SK-N-SH (cell line): Measurements from ENCODE around the gene VWA5B2. TPM values are rescaled to one million over a fixed set of nuclear protein-coding genes. Genes with fewer than 3 reads are reported as not detected.
"Not testable (repeated sequence)": the region's sequence is repeated elsewhere in the genome, so short reads cannot be mapped to it uniquely, and the experiment has no call there.

ENCODE experiments used
- CTCF ChIA-PET: fragments of 300-600, 350-600 bp; formaldehyde crosslinking; extraction: SDS; loops from one replicate; lab custom pipeline; 2021; lab: Yijun Ruan, JAX
- POLR2A ChIA-PET: fragments of 350-600 bp; sonication (Branson Sonifier 250); formaldehyde crosslinking; extraction: SDS; loops from one replicate; lab custom pipeline; 2020; ENCODE audit warnings: antibody characterized with exemption, inconsistent platforms; lab: Yijun Ruan, JAX
- DNase-seq: peaks from one replicate; pipeline ENCODE4 v3.0.0; 2012
- H2AFZ ChIP-seq: fragments of 200-600 bp; sonication (generic); 2 replicates; pipeline ENCODE4 v1.8.1; 2016; ENCODE audit warnings: antibody characterized with exemption, mild to moderate bottlenecking, low read depth
- H3F3A ChIP-seq: fragments of 200-600 bp; sonication (generic); replicated peaks from 2 replicates; pipeline ENCODE3; 2016; ENCODE audit warnings: antibody characterized with exemption, mild to moderate bottlenecking; ENCODE audit not compliant: insufficient read depth
- H3K27ac ChIP-seq, 2 experiments: fragments of 200-500 bp in 1 of 2; fragments of 200-600 bp in 1 of 2; sonication (Bioruptor generic) in 1 of 2; sonication (generic), shearing (Covaris generic) in 1 of 2; 2 replicates each; pipeline versions ENCODE4 v1.5.1 to v1.6.1; 2014 to 2016; ENCODE audit warnings: low read depth in 2 of 2, inconsistent platforms in 1 of 2, low read length in 1 of 2, mild to moderate bottlenecking in 1 of 2, mixed read lengths in 1 of 2
- H3K27me3 ChIP-seq: fragments of 200-600 bp; sonication (generic), shearing (Covaris generic); 2 replicates; pipeline ENCODE4 v1.6.1; 2016; ENCODE audit warnings: mixed run types; ENCODE audit not compliant: insufficient read depth
- H3K36me3 ChIP-seq, 2 experiments: fragments of 200-500 bp in 1 of 2; fragments of 200-600 bp in 1 of 2; sonication (Bioruptor generic) in 1 of 2; sonication (generic) in 1 of 2; replicated peaks in 1 of 2; 2 replicates each; pipeline versions ENCODE3 to v1.5.1; 2014 to 2016; ENCODE audit warnings: low read length in 1 of 2, mild to moderate bottlenecking in 1 of 2; ENCODE audit not compliant: insufficient read depth in 2 of 2, control insufficient read depth in 1 of 2
- H3K4me1 ChIP-seq, 2 experiments: fragments of 200-500 bp in 1 of 2; fragments of 200-600 bp in 1 of 2; sonication (Bioruptor generic) in 1 of 2; sonication (generic), shearing (Covaris generic) in 1 of 2; 2 replicates each; pipeline versions ENCODE4 v1.5.1 to v1.6.1; 2014 to 2016; ENCODE audit warnings: low read depth in 1 of 2, low read length in 1 of 2, mixed run types in 1 of 2; ENCODE audit not compliant: insufficient read depth in 2 of 2, control insufficient read depth in 1 of 2
- H3K4me2 ChIP-seq: fragments of 200-600 bp; sonication (generic), shearing (Covaris generic); 2 replicates; pipeline ENCODE4 v1.6.1; 2017; ENCODE audit warnings: mixed run types
- H3K4me3 ChIP-seq, 2 experiments: fragments of 200-500 bp in 1 of 2; fragments of 200-600 bp in 1 of 2; sonication (Bioruptor generic) in 1 of 2; sonication (generic), shearing (Covaris generic) in 1 of 2; 2 replicates each; pipeline versions ENCODE4 v1.5.1 to v1.8.1; 2014 to 2016; ENCODE audit warnings: low read depth in 2 of 2, inconsistent platforms in 1 of 2, low read length in 1 of 2, mild to moderate bottlenecking in 1 of 2, mixed read lengths in 1 of 2, moderate library complexity in 1 of 2
- H3K79me2 ChIP-seq: fragments of 200-600 bp; sonication (generic); 2 replicates; pipeline ENCODE4 v1.8.1; 2017; ENCODE audit warnings: mild to moderate bottlenecking; ENCODE audit not compliant: insufficient read depth
- H3K9ac ChIP-seq: fragments of 200-600 bp; sonication (generic); 2 replicates; pipeline ENCODE4 v1.6.1; 2017; ENCODE audit warnings: mixed run types
- H3K9me2 ChIP-seq: fragments of 200-600 bp; sonication (generic); 2 replicates; pipeline ENCODE4 v1.6.1; 2017; ENCODE audit warnings: mixed run types
- H3K9me3 ChIP-seq: fragments of 200-600 bp; sonication (generic); 2 replicates; pipeline ENCODE4 v1.6.1; 2017; ENCODE audit warnings: mixed run types, mild to moderate bottlenecking, moderate library complexity
- H4K20me1 ChIP-seq: fragments of 200-600 bp; sonication (generic); 2 replicates; pipeline ENCODE4 v1.6.1; 2017; ENCODE audit warnings: mild to moderate bottlenecking, mixed run types; ENCODE audit not compliant: insufficient read depth
- ELF1 ChIP-seq: IDR thresholded peaks from 2 replicates; pipeline ENCODE4 v1.4.0; 2012
- EP300 ChIP-seq, 2 experiments: IDR thresholded peaks; 2 replicates each; pipeline versions ENCODE4 v1.4.0 to v1.6.1; 2012; ENCODE audit warnings: borderline replicate concordance in 1 of 2, low read depth in 1 of 2, low read length in 1 of 2
- EZH2phosphoT487 ChIP-seq: fragments of 200-600 bp; sonication (generic); IDR thresholded peaks from 2 replicates; pipeline ENCODE4 v1.6.1; 2017; ENCODE audit warnings: low read depth, mixed run types, mild to moderate bottlenecking, antibody characterized with exemption, moderate library complexity, borderline replicate concordance
- GABPA ChIP-seq: IDR thresholded peaks from 2 replicates; pipeline ENCODE4 v1.4.0; 2012; ENCODE audit warnings: low read depth, mild to moderate bottlenecking
- MAX ChIP-seq: IDR thresholded peaks from 2 replicates; pipeline ENCODE4 v1.4.0; 2012; ENCODE audit warnings: low read depth
- POLR2AphosphoS5 ChIP-seq: IDR thresholded peaks from 2 replicates; pipeline ENCODE4 v1.6.1; 2012; ENCODE audit warnings: low read depth, low read length
- RAD21 ChIP-seq: IDR thresholded peaks from 2 replicates; pipeline ENCODE4 v1.6.1; 2012; ENCODE audit warnings: mild to moderate bottlenecking, low read length
- REST ChIP-seq: IDR thresholded peaks from 2 replicates; pipeline ENCODE4 v1.6.1; 2012; ENCODE audit warnings: mild to moderate bottlenecking, low read depth, low read length, moderate library complexity
- RXRA ChIP-seq: IDR thresholded peaks from 2 replicates; pipeline ENCODE4 v1.4.0; 2012; ENCODE audit warnings: low read depth, mild to moderate bottlenecking, borderline replicate concordance
- SMC3 ChIP-seq: IDR thresholded peaks from 2 replicates; pipeline ENCODE4 v1.6.1; 2012; ENCODE audit warnings: low read depth, low read length, improper control_type of control experiment
- TCF12 ChIP-seq: IDR thresholded peaks from 2 replicates; pipeline ENCODE4 v1.4.0; 2012
- TEAD4 ChIP-seq: IDR thresholded peaks from 2 replicates; pipeline ENCODE4 v1.4.0; 2012; ENCODE audit warnings: mild to moderate bottlenecking, borderline replicate concordance; ENCODE audit not compliant: insufficient read depth
- USF1 ChIP-seq: IDR thresholded peaks from 2 replicates; pipeline ENCODE4 v1.4.0; 2012; ENCODE audit warnings: low read depth, borderline replicate concordance
- USF2 ChIP-seq: fragments of 150-350 bp; IDR thresholded peaks from 2 replicates; pipeline ENCODE4 v1.6.1; 2017; ENCODE audit warnings: antibody characterized with exemption, low read length, low read depth, borderline replicate concordance
- YY1 ChIP-seq: IDR thresholded peaks from 2 replicates; pipeline ENCODE4 v1.4.0; 2012; ENCODE audit warnings: low read depth, mild to moderate bottlenecking
- WGBS: methylation state at CpG from one replicate; pipeline ENCODE4 v1.1.6; 2017; ENCODE audit warnings: low lambda C conversion rate; 5-methylcytosine and 5-hydroxymethylcytosine counted together
- polyA plus RNA-seq, 3 experiments: library from polyadenylated mRNA; depleted of rRNA; stranded (reverse); fragments of >200 nt; gene quantifications; 2 replicates each; pipeline ENCODE4 v1.2.3, GENCODE V29; 2012

VWA5B2 gene
- polyA plus RNA-seq, 1 of the 3 experiments (the other 2 are of a cell fraction): 0.08 TPM

GRCh38 chr3:184262764-184263179 is 33.4 kb downstream of the VWA5B2 start (continued):
- no peak for TF ChIP-seq TCF12

GRCh38 chr3:184267249-184267648 is 37.9 kb downstream of the VWA5B2 start:
- H3K9me3 ChIP-seq, POLR2A ChIA-PET: not testable (repeated sequence)
- WGBS: 57% methylated on average over 1 of the region's 1 CpG

GRCh38 chr3:184272269-184272668 is 42.9 kb downstream of the VWA5B2 start:
- TF ChIP-seq SMC3: no peak
- Histone ChIP-seq H3F3A (no peaks in the 10 kb centered on the region), H3K4me1 (peaks cover 0 to 3% of the 10 kb centered on the region in 2 experiments; a peak in 1 of 4 replicates), H3K4me2 (no peak overlapping the region), H2AFZ (no peak overlapping the region), H3K36me3 (no peaks in the 10 kb centered on the region), H3K9me2 (no peaks in the 10 kb centered on the region), H3K9ac (no peak overlapping the region), H4K20me1 (no peaks in the 10 kb centered on the region), H3K4me3 (no peak overlapping the region), H3K9me3 (no peaks in the 10 kb centered on the region), H3K27me3 (peaks cover 12% of the 10 kb centered on the region), H3K27ac (no peak overlapping the region), H3K79me2 (no peaks in the 10 kb centered on the region)
- WGBS: 55% methylated on average over 1 of the region's 1 CpG
- no peak for DNase-seq
- ChIA-PET POLR2A (no interaction called here), CTCF (interaction anchor here (1.7 kb wide), 1 partner anchor 12 kb away, joined by 5 read pairs; no protein-coding TSS in a partner anchor)

More at GRCh38 chr3:184267249-184267648, 37.9 kb downstream of the VWA5B2 start:
- not testable (repeated sequence) for H2AFZ ChIP-seq, H4K20me1 ChIP-seq, H3K27me3 ChIP-seq, H3K9ac ChIP-seq, H3K36me3 ChIP-seq, H3K4me2 ChIP-seq, H3K4me1 ChIP-seq, DNase-seq, H3K27ac ChIP-seq, H3K4me3 ChIP-seq, H3F3A ChIP-seq, H3K9me2 ChIP-seq, H3K79me2 ChIP-seq
- CTCF ChIA-PET: interaction anchor here (1.6 kb wide), 1 partner anchor 17 kb away, joined by 3 read pairs; no protein-coding TSS in a partner anchor

- Histone ChIP-seq H3K9me3 (no peaks in the 10 kb centered on the region), H3F3A (no peaks in the 10 kb centered on the region), H3K9me2 (no peaks in the 10 kb centered on the region), H2AFZ (no peak overlapping the region), H3K4me3 (no peak overlapping the region), H3K27me3 (peaks cover 14% of the 10 kb centered on the region), H3K79me2 (no peaks in the 10 kb centered on the region), H3K27ac (no peak overlapping the region), H3K4me1 (peaks cover 0 to 3% of the 10 kb centered on the region in 2 experiments; a peak in 1 of 4 replicates), H3K9ac (no peak overlapping the region), H3K36me3 (no peaks in the 10 kb centered on the region), H3K4me2 (no peak overlapping the region), H4K20me1 (no peaks in the 10 kb centered on the region)
- ChIA-PET POLR2A (no interaction called here), CTCF (no interaction called here)
- TF ChIP-seq EP300 (IDR thresholded peaks at IDR 0.05; ENCODE audit: borderline replicate concordance in 1 of 2, low read depth in 1 of 2, low read length in 1 of 2) (no peak), USF1 (no peak), REST (no peak), GABPA (no peak), TCF12 (no peak), SMC3 (no peak), POLR2AphosphoS5 (no peak), TEAD4 (no peak), MAX (no peak), USF2 (no peak), RAD21 (no peak), RXRA (no peak), YY1 (no peak), EZH2phosphoT487 (no peak), ELF1 (no peak)
- no peak for DNase-seq
- 82% methylated on average over 11 of the region's 12 CpGs for WGBS
Measured at GRCh38 chr3:184275381-184275701, 46.0 kb downstream of the VWA5B2 start.
